K562 (cell line): ENCODE data around the gene TEX48. TPM values are rescaled to one million over a fixed set of nuclear protein-coding genes. Genes with fewer than 3 reads are reported as not detected.
A peak's percentile ranks its signal among the peaks of the same experiment; 100 is the strongest.

Source experiments
- ATAC-seq: fragments of 200-7000 bp; cut with Tn5 transposase; 3 replicates; pipeline ENCODE4 v1.9.1; 2020; ENCODE audit warnings: moderate library complexity
- BruUV-seq: library from RNA; stranded (reverse); fragments of 400-500 nt; replicated peaks from 2 replicates; lab custom pipeline; 2021; lab: Mats Ljungman, UMichigan
- CTCF ChIA-PET: fragments of 300-600 bp; formaldehyde crosslinking; extraction: SDS; loops from one replicate; lab custom pipeline; 2021; ENCODE audit warnings: low intra/inter-chr PET ratio; lab: Yijun Ruan, JAX
- POLR2A ChIA-PET: fragments of 300-600, 350-650 bp; sonication (Branson Sonifier 250); formaldehyde crosslinking; extraction: SDS; loops from one replicate; lab custom pipeline; 2021; ENCODE audit warnings: antibody characterized with exemption, inconsistent platforms; lab: Yijun Ruan, JAX
- DNase-seq, 4 experiments: peaks; one replicate each; pipeline versions ENCODE4 v3.0.0 to v3.0.0-alpha.2; 2011 to 2018; ENCODE audit warnings: low spot score in 3 of 4, mixed read lengths in 3 of 4; ENCODE audit errors: extremely low read depth in 1 of 4
- FAIRE-seq: peaks from 2 replicates; lab custom pipeline; 2011; peaks lifted over from hg19 to GRCh38; lab: Jason Lieb, UNC
- H2AFZ ChIP-seq: 2 replicates; pipeline ENCODE4 v1.6.0; 2011; ENCODE audit warnings: low read depth, low read length, control low read depth, inconsistent platforms
- H3K27ac ChIP-seq: fragments of 200-600 bp; 3 replicates; pipeline ENCODE4 v1.8.0; 2011; ENCODE audit warnings: low read depth, mild to moderate bottlenecking, control low read depth, inconsistent platforms, low read length, moderate library complexity, mixed read lengths; ENCODE audit errors: extremely low read depth
- H3K27me3 ChIP-seq, 2 experiments: fragments of 300-600 bp in 1 of 2; 2 replicates in 1 of 2; 3 replicates in 1 of 2; pipeline versions ENCODE4 v1.6.0 to v1.8.0; 2011; ENCODE audit warnings: inconsistent platforms in 2 of 2, low read length in 2 of 2, mild to moderate bottlenecking in 1 of 2, mixed read lengths in 1 of 2, moderate library complexity in 1 of 2; ENCODE audit not compliant: control insufficient read depth in 2 of 2, insufficient read depth in 2 of 2
- H3K36me3 ChIP-seq: fragments of 300-600 bp; 3 replicates; pipeline ENCODE4 v1.8.0; 2011; ENCODE audit warnings: mild to moderate bottlenecking, low read length, inconsistent platforms; ENCODE audit not compliant: control insufficient read depth, insufficient read depth
- H3K4me1 ChIP-seq, 2 experiments: fragments of 200-600 bp in 1 of 2; replicated peaks in 1 of 2; 2 replicates in 1 of 2; 3 replicates in 1 of 2; pipeline versions ENCODE4 v1.5.1 to v1.8.0; 2011; ENCODE audit warnings: inconsistent platforms in 2 of 2, low read length in 2 of 2, mild to moderate bottlenecking in 1 of 2, mixed read lengths in 1 of 2, moderate library complexity in 1 of 2; ENCODE audit not compliant: control insufficient read depth in 2 of 2, insufficient read depth in 2 of 2
- H3K4me2 ChIP-seq: 2 replicates; pipeline ENCODE4 v1.6.1; 2011; ENCODE audit warnings: low read length, control low read depth, inconsistent platforms, mixed read lengths; ENCODE audit not compliant: insufficient read depth
- H3K4me3 ChIP-seq: fragments of 200-600 bp; sonication (generic), shearing (Covaris generic); 2 replicates; pipeline ENCODE4 v1.5.1; 2016; ENCODE audit warnings: control low read depth, inconsistent platforms
- H3K79me2 ChIP-seq: fragments of 200-600 bp; 3 replicates; pipeline ENCODE4 v1.8.0; 2011; ENCODE audit warnings: low read length, inconsistent platforms; ENCODE audit not compliant: control insufficient read depth, insufficient read depth
- H3K9ac ChIP-seq, 2 experiments: 2 replicates each; pipeline versions ENCODE4 v1.6.0 to v1.6.1; 2011; ENCODE audit warnings: low read depth in 2 of 2, low read length in 2 of 2, control low read depth in 1 of 2, inconsistent platforms in 1 of 2, mild to moderate bottlenecking in 1 of 2, mixed read lengths in 1 of 2; ENCODE audit not compliant: insufficient read depth in 1 of 2
- H3K9me1 ChIP-seq: one replicate; pipeline ENCODE4 v1.6.0; 2011; ENCODE audit warnings: inconsistent platforms, mild to moderate bottlenecking, low read length, moderate library complexity; ENCODE audit not compliant: control insufficient read depth, insufficient read depth
- H3K9me3 ChIP-seq: replicated peaks from 2 replicates; pipeline ENCODE4 v1.5.1; 2011; ENCODE audit warnings: low read depth, low read length, inconsistent platforms; ENCODE audit not compliant: control insufficient read depth, insufficient read depth
- H4K20me1 ChIP-seq: replicated peaks from 2 replicates; pipeline ENCODE4 v1.6.1; 2011; ENCODE audit warnings: low read length, inconsistent platforms, mixed read lengths; ENCODE audit not compliant: control insufficient read depth, insufficient read depth
- ARHGAP35 ChIP-seq: fragments of 450-650 bp; IDR thresholded peaks from 2 replicates; pipeline ENCODE4 v1.6.1; 2018; ENCODE audit not compliant: partially characterized antibody
- ELF1 ChIP-seq: fragments of 200-800 bp; sonication (Bioruptor generic); IDR thresholded peaks from 2 replicates; pipeline ENCODE4 v1.6.1; 2016; ENCODE audit warnings: missing genetic modification characterization, missing compliant biosample characterization
- PML ChIP-seq: IDR thresholded peaks from 2 replicates; pipeline ENCODE4 v1.6.1; 2012; ENCODE audit warnings: low read length, inconsistent platforms
- XRCC5 ChIP-seq: fragments of 200-400 bp; formaldehyde crosslinking; IDR thresholded peaks from 2 replicates; pipeline ENCODE4 v1.6.1; 2017; ENCODE audit warnings: low read depth, mild to moderate bottlenecking, low read length
- ZFX ChIP-seq: sonication (generic); formaldehyde crosslinking; IDR thresholded peaks from 2 replicates; pipeline ENCODE4 v1.8.0; 2022; ENCODE audit warnings: mild to moderate bottlenecking, missing genetic modification reagents, moderate library complexity
- WGBS: fragments of 100-300 bp; shearing (Covaris generic); methylation state at CpG from one replicate; pipeline ENCODE4 v1.1.6; 2016; ENCODE audit warnings: low coverage, mixed read lengths; ENCODE audit not compliant: insufficient coverage; ENCODE audit errors: missing lambda C conversion rate; 5-methylcytosine and 5-hydroxymethylcytosine counted together
- in situ Hi-C: fragments of 300-500 bp; cut with MboI; formaldehyde crosslinking; loops from 4 replicates; pipeline ENCODE4 v1.15.0; 2018; ENCODE audit warnings: inconsistent platforms, mixed read lengths
- intact Hi-C: fragments of 100-400 bp; cut with micrococcal nuclease; formaldehyde crosslinking; loops from 2 replicates; pipeline ENCODE4 v1.14.2; 2022
- polyA plus RNA-seq, 8 experiments: library from polyadenylated mRNA; depleted of rRNA in 4 of 8; stranded (reverse) in 5 of 8; unstranded in 3 of 8; fragments of >200 nt; fragmentation: Nextera tagmentation in 2 of 8; fragmentation: Illumina TruSeq in 1 of 8; extraction: Ambion mirVana in 2 of 8; extraction: Trizol in 1 of 8; gene quantifications; 2 replicates each; pipeline versions ENCODE4 v1.2.1 to v1.2.3, GENCODE V29; 2011 to 2014; ENCODE audit warnings: inconsistent platforms in 1 of 8, missing spikeins in 1 of 8
- total RNA-seq, 7 experiments: library from RNA; depleted of rRNA in 6 of 7; stranded (reverse); fragments of >200 nt in 6 of 7; fragmentation: Illumina TruSeq in 2 of 7; extraction: Trizol in 2 of 7; gene quantifications; 2 replicates each; pipeline versions ENCODE4 v1.2.1 to v1.2.3, GENCODE V29; 2011 to 2021; ENCODE audit warnings: low replicate concordance in 1 of 7
- TF ChIP-seq, protein P1 (sequence below): sonication (generic); formaldehyde crosslinking; IDR thresholded peaks from 2 replicates; pipeline ENCODE4 v1.8.0; 2022; ENCODE audit warnings: mild to moderate bottlenecking, missing genetic modification reagents
- TF ChIP-seq, protein P2 (sequence below): fragments of 200-800 bp; sonication (Bioruptor generic); IDR thresholded peaks from 2 replicates; pipeline ENCODE4 v1.6.1; 2017; ENCODE audit warnings: missing genetic modification characterization, missing compliant biosample characterization

TEX48 gene
- total and polyA plus RNA-seq, 9 of the 15 experiments (the other 6 are each of a cell fraction or from before 2014, with no cell fraction given) = not detected

DNA sequence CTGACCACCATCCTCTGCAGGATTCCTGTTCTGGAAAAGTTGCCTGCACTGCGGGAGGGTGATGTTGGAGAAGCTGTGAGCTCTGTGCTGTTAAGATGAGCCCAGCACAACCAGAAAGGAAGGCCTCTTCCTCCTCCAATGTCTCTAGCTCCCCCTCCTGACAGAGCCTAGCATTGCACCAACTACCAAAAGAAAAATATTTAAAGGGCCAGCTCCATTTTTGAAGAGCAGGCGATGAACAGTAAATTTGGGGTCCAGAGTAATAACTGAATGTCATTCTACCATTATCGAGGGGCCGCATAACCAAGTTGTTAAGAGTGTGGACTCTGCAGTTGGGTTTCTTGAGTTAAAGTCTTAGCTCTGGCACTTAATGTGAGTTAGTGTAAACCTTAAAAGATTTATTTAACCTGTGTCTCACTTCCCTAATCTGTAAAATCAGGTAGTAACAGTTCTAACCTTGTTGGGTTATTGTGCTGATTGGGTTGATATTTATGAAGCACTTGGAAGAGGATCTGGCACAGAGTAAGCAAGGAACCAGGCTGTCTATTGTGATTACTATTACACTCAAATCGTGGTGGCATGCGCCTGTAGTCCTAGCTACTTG lies 28.3 kb downstream of the TEX48 start (continued):
- TF ChIP-seq, protein P1, sequence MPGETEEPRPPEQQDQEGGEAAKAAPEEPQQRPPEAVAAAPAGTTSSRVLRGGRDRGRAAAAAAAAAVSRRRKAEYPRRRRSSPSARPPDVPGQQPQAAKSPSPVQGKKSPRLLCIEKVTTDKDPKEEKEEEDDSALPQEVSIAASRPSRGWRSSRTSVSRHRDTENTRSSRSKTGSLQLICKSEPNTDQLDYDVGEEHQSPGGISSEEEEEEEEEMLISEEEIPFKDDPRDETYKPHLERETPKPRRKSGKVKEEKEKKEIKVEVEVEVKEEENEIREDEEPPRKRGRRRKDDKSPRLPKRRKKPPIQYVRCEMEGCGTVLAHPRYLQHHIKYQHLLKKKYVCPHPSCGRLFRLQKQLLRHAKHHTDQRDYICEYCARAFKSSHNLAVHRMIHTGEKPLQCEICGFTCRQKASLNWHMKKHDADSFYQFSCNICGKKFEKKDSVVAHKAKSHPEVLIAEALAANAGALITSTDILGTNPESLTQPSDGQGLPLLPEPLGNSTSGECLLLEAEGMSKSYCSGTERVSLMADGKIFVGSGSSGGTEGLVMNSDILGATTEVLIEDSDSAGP (CRISPR knock-in tag) = peak; percentile 93

DNA sequence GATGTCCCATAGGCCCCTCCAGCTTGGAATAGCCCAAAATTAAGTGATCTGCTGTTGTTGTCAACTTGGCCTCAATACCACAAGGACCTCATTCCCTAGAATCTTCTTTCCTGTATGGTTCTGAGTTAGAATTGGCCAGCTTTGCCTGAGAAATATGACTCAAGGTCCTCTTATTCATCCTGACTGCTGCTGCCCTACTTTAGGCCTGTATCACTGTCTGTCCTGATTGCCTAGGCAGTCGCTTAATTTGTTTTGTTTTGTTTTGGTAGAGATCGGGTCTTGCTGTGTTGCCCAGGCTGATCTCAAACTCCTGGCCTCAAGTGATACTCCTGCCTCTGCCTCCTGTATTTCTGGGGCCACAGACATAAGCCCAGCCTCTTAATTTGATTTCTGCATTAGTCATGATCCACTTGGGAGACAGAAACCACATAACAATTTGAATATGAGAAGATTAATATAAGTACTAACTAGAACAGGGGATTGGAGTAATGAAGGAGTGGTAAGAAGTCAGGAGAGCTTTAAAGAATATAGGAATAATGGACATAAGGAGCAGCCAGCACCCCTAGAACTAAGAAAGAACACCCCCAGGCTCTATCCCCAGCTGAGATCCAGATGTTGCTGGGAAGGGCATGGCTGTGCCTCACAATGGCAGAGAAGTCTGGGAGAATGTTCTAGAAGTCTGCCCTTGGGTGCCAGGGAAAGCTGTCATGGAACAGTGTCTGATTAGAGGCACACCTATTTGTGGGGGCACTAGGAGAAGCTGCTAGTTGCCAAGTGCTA lies 29.0 kb downstream of the TEX48 start:
- H2AFZ ChIP-seq = peak overlapping the region; percentile 61; the same call in 1 of the 2 replicates
- peaks cover 0 to 5% of the 10 kb centered on the region in 2 experiments; a peak in 1 of 5 replicates for H3K4me1 ChIP-seq
- peaks cover 0 to 11% of the 10 kb centered on the region in 2 experiments; a peak in 1 of 5 replicates for H3K27me3 ChIP-seq
- no peak overlapping the region for H3K27ac ChIP-seq
- DNase-seq (no peak), ATAC-seq (peak; percentile 39), FAIRE-seq (no peak)
- no peaks in the 10 kb centered on the region for H4K20me1 ChIP-seq
- in situ Hi-C loops = loop anchor here (5.0 kb wide), 1 partner anchor 221 kb away; no protein-coding TSS in a partner anchor
- H3K36me3 ChIP-seq = no peaks in the 10 kb centered on the region
- 18% methylated on average over 2 of the region's 2 CpGs for WGBS
- H3K9ac ChIP-seq = peak overlapping the region in 1 of 2 experiments; percentile 11; a peak in 1 of 4 replicates
- intact Hi-C loops = loop anchor here (1.0 to 5.0 kb wide), 6 partner anchors 115 to 316 kb away; no protein-coding TSS in a partner anchor
- no peak overlapping the region for H3K4me3 ChIP-seq
- no peak overlapping the region for H3K4me2 ChIP-seq
- H3K9me1 ChIP-seq = no peaks in the 10 kb centered on the region
- BruUV-seq = no TSS peak
- POLR2A ChIA-PET = interaction anchor here (0.6 to 1.7 kb wide), 15 partner anchors 9 to 1732 kb away, joined by 3 to 8 read pairs (median 3); partner anchors contain the start of gene ATP6V1G1
- no peak for TF ChIP-seq ZFX (CRISPR knock-in tag)
- TF ChIP-seq ELF1 (tag) = no peak
- TF ChIP-seq, protein P2, sequence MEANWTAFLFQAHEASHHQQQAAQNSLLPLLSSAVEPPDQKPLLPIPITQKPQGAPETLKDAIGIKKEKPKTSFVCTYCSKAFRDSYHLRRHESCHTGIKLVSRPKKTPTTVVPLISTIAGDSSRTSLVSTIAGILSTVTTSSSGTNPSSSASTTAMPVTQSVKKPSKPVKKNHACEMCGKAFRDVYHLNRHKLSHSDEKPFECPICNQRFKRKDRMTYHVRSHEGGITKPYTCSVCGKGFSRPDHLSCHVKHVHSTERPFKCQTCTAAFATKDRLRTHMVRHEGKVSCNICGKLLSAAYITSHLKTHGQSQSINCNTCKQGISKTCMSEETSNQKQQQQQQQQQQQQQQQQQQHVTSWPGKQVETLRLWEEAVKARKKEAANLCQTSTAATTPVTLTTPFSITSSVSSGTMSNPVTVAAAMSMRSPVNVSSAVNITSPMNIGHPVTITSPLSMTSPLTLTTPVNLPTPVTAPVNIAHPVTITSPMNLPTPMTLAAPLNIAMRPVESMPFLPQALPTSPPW (CRISPR knock-in tag) = no peak
- TF ChIP-seq PML = no peak
- TF ChIP-seq ARHGAP35 = no peak
- TF ChIP-seq XRCC5 = no peak
- no peaks in the 10 kb centered on the region for H3K79me2 ChIP-seq
- no peaks in the 10 kb centered on the region for H3K9me3 ChIP-seq
- CTCF ChIA-PET = interaction anchor here (0.8 to 2.1 kb wide), 8 partner anchors 115 to 311 kb away, joined by 3 to 14 read pairs (median 4); no protein-coding TSS in a partner anchor
